Dedifferentiated amniotic fluid mesenchymal stem cell (primary cell): Measurements from ENCODE around the gene ANKRD37.
A peak's percentile ranks its signal among the peaks of the same experiment; 100 is the strongest.
"Not testable (repeated sequence)": the region's sequence is repeated elsewhere in the genome, so short reads cannot be mapped to it uniquely, and the experiment has no call there.

ENCODE experiments used
- DNase-seq: peaks from one replicate; pipeline ENCODE4 v3.0.0-alpha.2; 2016; ENCODE audit errors: extremely low spot score

Gene ANKRD37, protein sequence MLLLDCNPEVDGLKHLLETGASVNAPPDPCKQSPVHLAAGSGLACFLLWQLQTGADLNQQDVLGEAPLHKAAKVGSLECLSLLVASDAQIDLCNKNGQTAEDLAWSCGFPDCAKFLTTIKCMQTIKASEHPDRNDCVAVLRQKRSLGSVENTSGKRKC

DNA sequence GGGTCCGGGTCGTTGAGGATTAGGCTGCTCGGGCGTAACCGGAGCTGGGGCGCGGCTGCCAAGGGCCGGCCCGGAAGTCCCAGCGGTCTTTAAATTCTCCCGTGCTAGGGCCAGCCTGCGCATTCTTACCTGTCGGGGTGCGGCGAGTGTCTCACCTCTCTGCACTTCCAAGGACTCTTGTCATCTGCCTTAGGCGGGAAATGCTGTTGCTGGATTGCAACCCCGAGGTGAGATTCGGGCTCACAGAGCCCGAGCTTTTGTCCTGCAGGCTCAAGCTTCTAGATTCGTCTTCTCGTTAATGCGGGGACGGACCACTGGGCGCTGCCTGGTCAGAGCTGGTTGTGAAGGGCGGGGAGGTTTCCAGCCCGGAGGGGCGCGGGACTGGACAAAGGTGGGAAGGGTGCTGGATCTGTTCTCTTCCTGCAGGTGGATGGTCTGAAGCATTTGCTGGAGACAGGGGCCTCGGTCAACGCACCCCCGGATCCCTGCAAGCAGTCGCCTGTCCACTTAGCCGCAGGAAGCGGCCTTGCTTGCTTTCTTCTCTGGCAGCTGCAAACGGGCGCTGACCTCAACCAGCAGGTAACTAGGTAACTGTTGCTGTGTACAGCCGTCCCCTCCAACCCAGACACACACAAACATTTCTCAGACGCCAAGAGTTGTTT lies at the start of gene ANKRD37:
Gene ANKRD37, plus strand, starts transcription at position 118 of the 662 bp plus-strand sequence. Its CDS starts 83 bp downstream, at position 201.
- DNase-seq, result no peak

DNA sequence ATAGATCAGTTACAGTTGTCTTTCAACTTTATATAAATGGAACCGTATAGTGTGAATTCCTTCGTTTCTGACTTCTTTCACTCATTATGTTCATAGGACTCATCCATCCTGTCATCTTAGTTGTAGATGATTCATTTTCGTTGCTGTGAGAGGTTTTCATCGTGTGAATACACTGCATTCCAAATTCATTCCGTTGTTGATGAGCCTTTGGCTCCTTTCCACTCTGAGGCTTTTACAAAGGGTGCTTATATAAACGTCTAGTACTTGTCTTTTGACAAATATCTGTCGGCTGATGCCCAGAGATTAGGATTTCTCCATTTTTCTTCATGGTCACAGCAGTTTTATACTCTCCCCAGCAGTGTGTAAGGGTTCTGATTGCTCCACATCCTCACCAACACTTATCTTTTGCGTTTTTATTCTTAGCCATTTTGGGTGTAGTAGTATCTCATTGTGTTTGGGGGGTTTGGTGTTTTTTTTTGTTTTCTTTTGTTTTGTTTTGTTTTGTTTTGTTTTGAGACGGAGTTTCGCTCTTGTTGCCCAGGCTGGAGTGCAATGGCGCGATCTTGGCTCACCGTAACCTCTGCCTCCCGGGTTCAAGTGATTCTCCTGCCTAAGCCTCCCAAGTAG lies 49.6 kb upstream of the ANKRD37 start:
- DNase-seq, result no peak

DNA sequence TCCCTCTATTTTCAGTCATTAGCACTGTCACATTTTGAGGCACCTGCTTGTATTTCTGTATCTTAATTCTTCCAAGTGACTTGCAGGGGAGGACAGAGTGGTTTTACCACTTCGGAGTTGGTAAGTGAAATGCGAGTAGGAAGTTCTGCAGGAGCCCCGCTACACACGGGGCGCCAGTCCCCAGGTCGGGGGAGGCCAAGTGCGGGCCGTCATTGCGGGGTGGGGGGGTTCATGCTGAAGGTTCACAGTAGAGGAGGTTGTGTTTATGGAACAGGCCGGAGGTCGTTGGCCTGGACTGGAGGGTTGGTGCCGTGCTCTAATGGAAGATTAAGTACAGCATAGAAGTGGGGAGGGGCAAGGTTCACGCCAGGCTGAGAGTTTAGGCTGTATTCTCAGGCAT lies 45.0 kb upstream of the ANKRD37 start:
- no peak for DNase-seq

DNA sequence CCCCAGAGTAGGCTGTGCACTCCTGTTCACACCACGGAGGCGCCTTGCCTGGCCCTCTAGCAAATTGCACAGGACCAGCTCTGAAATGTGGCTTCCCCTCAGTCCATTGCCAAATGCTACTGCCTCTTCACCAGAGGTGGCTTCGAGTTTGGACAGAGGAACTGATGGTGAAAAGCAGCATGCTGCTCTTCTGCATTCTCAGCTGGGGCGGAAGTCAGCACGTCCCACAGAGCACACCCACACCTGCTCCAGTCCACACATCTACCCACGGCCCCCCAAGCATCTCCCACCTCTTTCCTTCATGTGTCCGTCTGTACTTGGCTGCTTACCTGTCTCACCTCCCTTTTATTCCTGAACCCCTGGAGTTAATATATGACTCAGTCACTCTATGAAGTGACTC lies 44.4 kb upstream of the ANKRD37 start:
- no peak for DNase-seq

DNA sequence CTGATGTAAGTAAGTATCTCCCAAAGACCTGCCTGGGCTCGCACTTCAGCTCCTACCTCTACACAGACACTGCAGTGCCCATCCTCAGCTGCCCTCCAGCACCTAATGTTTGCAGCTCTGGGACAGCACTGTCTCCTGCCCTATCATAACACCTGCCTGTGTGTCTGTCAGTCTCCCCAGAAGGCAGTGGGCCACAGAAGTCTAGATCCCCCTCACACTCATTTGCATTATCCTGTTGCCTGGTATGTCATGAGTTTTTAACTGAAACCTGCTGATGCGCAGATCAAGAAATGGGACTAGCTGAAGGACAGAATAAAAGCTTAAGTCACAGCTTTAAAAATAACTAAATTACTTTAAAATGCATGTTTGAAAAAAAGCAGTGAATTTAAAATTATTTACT lies 43.9 kb upstream of the ANKRD37 start:
- DNase-seq, result no peak

DNA sequence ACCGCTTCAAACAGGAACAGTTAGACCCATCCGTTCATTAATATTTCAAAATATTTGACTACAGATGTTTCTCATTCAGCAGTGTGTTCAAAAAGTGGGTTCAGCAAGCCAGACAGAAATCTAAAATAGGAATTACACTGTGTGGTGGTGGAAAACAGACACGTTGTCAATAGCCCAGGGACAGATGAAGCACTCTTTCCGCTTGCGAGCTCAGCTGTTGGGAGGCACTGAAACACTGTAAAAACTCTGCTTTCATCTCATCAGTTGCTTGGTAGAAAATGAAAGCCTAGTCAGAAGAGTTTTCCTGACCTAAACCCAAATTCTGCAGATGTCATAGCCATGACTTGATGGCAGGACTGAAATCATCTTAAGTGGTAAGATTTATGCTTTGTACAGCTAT lies 39.4 kb upstream of the ANKRD37 start:
- DNase-seq, result no peak

DNA sequence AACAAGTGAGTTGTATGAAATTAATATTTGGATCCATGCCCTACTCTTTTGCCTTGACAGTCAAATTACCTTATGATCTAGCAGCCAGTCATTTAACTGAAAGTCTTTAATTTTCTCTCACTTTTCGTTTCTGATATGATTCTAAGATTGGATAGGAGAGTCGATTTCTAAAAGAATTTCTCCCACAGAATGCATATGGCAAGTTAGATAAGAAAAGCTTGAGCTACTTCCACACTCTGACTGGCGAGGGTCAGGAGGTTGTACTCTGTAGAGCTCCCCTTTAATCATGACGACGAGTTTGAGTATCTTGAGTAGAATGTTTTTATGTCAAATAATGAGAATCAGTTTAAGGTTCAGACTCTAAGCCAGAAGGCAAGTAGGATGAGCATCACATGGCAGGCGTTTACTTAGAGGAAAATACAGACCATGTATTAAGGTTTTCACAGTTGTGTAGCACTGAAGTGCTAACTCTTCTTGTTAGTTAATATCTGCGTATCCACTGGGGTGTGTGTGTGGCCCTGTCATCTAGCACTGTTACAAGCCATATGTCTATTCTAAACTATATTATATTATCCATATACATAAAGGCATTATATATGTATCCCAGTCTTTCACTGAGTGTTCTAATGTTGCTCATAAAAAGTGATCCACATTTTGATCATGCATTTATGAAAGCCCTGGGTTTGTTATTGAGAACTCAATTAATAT lies 38.8 kb upstream of the ANKRD37 start:
- DNase-seq, result no peak

DNA sequence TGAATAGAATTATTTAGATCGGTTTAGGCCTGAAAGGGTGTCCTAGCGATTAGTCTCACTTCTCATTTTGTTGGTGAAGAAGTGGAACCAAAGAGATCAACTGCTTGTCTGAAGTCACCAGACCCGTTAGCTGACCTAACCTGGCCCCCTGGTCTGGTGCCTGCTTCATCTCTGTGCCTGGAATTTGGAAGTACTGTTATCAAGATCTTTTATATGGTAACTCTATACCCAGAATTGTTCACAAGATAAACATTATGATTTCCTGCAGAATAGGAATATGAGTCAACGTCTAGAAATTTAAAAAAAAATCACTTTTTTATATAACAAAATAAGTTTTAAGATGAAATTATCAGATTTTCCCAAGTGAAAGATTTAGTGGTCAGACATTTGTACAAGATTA lies 38.1 kb upstream of the ANKRD37 start:
- peak; percentile 43 for DNase-seq

DNA sequence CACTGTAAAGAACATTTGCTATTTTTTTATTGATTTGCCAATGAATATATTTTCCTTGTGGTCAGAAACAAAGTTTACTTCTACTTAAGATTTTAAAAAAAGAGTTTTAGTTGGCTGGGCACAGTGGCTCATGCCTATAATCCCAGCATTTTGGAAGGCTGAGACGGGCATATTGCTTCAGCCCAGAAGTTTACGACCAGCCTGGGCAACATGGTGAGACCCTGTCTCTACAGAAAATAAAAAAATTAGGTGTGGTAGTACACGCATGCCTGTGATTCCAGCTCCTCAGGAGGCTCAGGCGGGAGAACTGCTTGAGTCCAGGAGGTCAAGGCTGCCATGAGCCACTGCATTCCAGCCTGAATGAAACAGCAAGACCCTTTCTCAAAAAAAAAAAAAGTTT lies 37.7 kb upstream of the ANKRD37 start:
- DNase-seq, result peak; percentile 17

DNA sequence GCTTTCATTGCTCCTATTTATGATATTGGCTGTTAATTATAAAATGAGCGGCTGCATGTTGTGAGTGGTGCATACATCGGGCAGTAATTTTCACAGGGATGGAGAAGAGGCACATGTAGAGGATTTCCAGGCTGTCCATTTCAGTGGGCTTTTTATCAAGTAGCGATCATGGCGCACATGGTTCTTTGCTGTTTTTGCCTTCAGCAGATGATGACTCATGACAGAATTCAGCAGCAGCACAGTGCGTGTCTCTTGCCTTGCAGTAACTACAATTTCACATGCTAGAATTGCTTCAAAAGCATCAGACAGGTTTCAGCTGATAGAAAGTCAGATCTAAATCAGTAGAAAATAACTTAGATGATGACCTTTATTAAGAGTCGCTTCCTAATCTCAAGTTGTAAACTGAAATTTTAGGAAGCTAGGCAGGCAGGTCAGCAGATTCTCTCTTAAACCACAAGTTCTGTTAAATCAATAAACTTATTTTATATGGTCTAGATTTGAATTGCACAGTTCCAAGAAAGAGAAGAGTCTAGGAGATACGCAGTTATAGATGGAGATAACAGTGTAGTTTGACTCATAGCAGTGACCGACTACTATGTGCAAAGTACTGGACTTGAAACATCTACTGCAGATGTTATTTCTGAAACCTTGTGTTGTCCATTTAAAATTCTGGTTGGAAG lies 36.7 kb upstream of the ANKRD37 start:
- no peak for DNase-seq

DNA sequence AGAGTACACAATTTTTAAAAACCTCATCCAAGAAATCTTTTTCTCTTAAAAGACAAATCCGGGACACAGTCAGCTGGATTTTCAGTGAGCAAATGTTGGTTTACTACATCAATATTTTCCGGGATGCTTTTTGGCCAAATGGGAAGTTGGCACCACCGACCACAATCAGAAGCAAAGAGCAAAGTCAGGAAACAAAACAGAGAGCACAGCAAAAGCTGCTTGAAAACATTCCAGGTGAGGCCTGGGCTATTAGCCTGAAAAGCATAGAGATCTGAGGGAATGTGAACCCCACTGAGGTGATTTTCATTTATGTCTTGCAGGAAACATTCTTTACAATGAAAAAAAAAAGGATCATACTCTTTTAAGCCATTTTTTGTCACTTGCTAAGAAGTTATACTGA lies 34.8 kb upstream of the ANKRD37 start:
- no peak for DNase-seq

DNA sequence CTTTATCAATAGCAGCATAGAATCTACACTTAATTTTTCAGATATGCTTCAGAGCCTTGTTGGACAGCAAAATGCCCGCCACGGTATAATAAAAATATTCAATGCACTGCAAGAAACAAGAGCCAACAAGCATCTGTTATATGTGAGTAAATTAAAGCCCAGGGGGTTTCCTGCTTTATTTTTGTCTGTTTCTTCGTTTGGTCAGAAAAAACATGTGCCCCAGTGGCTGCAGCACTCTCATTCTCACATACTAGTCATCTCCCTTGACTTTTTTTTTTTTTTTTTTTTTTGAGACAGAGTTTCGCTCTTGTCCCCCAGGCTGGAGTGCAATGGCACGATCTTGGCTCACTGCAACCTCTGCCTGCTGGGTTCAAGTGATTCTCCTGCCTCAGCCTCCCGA lies 34.1 kb upstream of the ANKRD37 start:
- not testable (repeated sequence) for DNase-seq

DNA sequence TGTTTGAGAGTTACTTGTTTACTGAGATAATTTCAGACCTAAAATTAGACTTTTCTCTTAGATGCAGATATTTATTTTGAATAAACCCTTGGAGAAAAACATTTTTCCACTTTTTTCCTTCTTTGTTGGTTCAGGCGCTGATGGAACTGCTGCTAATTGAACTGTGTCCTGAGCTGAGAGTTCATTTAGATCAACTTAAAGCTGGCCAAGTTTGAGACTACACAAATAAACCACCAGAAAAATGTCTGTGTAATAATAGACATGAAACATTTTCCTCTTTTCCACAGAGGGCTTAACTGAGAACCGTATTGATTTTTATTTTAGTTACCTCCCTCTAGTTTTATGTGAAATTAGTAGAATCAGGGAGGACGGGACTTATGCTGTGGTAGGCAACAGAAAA lies 33.4 kb upstream of the ANKRD37 start:
- no peak for DNase-seq

DNA sequence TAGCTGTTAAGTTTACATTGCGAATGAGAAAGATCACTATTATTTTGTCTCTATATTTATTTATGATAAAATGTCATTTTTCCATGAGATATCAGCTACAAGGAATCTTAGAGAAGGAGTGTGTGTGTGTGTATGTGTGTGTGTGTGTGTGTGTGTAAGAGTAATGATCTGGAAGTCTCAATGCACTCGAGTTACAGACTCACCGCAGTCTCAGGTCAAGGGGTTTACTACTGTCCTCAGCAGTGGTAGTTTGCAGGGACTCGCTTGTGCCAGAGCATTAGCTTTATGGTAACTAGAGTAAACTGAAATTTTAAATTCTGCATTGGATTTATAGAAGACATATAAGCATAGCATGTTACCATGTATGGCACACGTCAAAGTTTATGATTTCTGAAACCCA lies 31.8 kb upstream of the ANKRD37 start:
- no peak for DNase-seq

DNA sequence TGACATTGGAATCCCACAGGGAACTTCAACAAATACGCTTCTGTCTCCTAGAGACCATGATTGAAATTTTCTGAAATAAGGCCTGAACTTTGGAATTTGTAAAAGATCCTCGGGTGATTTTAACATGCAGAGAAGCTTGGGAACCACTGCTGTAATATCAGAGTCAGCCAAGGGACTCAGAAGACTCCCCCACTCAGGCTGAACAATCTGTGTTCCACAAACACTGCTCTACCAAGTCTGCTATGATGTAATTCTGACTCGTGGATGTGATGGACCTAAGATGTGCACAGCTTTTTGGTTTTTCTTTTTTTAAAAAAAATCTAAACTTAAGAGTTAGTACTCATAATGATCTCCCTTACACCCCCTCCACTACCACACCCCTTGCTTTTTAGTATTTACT lies 26.9 kb upstream of the ANKRD37 start:
- DNase-seq, result no peak

DNA sequence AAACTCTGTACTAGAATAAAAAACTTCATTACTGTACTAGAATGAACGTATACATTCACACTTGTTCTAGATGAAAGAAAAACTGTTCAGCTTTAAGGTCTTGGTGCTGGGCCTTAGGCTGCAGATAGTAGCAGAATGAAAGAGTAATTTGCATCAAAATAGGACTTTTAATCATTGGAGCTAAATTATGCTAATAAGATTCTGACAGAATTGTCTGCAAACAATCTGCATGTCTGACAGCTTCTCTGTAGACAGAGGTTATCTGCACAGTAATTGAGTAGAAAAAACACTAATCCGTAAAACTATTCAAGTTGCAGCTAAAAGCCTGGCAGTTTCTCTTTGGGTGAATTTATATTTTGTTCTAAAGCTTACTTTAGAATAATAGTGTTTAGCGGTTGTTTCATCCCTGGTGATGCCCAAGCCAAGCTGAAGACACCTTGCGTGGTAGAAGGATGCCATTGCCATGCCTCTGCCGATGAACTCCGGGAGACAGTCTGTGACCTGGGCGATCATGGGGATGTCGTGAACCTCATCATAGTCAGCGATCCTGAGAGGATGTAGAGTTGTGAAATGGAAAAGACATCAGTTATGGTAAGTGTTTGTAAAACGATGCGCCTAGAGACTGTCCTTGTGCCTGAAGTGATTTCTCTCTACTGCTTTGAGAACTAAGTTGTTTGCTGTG lies 26.2 kb upstream of the ANKRD37 start:
- DNase-seq, result no peak

DNA sequence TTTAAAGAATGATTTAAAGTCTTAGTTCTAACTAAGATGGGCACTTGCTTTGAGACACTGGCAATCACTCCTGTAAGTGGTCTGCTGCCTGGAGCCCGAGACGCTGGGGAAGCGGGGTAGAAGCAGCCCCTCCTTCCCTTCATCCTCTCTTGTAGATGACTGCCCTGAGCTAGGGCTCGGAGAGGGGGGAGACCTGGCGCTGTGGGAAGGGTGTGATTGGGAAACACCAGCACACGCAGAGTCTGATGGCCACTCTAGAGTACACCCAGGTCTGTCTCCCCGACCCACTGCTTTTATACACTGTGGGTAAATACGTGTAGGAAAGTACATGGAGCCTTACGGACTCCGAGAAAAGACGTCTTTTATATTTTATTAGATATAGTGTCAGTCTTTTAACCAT lies 24.9 kb upstream of the ANKRD37 start:
- no peak for DNase-seq

DNA sequence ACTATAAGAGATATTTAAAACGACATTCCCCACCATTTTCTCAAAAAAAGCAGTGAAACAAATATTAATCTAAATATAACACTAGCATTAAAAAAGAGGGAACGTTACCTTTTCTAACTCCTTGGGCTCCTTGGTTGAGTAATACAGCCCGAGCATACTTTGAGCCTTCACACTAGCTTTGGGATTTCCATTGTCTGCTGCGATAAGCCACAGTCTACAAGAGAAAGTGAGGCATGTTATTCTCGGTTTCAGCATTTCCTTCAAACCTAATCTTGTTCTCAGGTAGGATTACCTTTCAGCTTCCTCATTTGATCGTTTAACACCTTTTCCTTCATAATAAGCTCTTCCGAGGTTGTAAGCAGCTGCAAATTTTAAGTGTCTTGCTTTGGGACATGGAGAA lies 22.6 kb upstream of the ANKRD37 start:
- DNase-seq, result no peak

DNA sequence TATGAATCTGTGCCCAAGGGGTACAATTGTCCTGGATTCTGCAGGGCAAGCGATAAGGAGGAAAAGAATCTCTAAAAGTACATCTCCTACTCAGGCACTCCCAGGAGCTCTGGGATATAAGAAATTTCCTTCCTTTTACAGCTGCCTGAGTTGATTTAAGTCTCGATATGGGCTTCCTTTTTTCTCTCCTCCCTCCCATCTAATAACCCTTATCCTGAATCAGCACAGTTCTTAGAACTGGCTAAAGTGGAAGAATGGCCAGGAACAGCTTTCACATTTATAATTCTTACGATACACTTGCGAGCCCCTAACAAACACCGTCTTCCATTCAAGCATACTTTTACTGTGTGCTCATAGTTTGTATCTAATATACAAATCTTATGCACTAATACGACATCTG lies 22.1 kb upstream of the ANKRD37 start:
- no peak for DNase-seq

DNA sequence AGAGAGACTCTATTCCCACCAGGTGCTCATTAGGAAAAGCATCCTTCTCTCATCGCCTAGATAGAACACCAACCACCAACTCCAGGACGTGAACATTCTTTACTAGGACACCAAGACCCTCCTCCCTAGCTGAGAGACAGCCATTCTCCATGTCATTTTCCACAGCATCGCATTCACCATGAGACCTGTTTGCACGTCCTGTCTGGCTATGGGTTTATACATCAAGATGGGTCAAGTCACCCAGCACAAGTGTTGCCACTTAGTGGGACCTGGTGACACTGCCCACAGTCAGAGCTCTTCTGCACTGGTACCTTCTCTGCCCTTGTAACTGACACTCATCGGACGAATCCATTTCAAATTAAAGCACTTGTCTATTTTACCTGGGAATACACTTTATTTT lies 18.4 kb upstream of the ANKRD37 start:
- DNase-seq, result no peak
